Coronary artery (tissue), 2 donors: ENCODE data around the gene ZNF565.

Experiments used
- DNase-seq: peaks from one replicate; pipeline ENCODE4 v3.0.0-alpha.2; 2017; ENCODE audit warnings: low spot score
- H3K27ac ChIP-seq, 2 donors: fragments of 200-600 bp; sonication (generic); one replicate each; pipeline ENCODE4 v1.5.1; 2016 to 2019
- H3K4me3 ChIP-seq: fragments of 200-600 bp; sonication (generic); 2 replicates; pipeline ENCODE4 v1.5.1; 2016; ENCODE audit warnings: mild to moderate bottlenecking, moderate library complexity
- CTCF ChIP-seq: fragments of 200-600 bp; sonication (generic); IDR thresholded peaks from one replicate; pipeline ENCODE4 v1.5.1; 2019; ENCODE audit warnings: antibody characterized with exemption

ZNF565 gene

DNA sequence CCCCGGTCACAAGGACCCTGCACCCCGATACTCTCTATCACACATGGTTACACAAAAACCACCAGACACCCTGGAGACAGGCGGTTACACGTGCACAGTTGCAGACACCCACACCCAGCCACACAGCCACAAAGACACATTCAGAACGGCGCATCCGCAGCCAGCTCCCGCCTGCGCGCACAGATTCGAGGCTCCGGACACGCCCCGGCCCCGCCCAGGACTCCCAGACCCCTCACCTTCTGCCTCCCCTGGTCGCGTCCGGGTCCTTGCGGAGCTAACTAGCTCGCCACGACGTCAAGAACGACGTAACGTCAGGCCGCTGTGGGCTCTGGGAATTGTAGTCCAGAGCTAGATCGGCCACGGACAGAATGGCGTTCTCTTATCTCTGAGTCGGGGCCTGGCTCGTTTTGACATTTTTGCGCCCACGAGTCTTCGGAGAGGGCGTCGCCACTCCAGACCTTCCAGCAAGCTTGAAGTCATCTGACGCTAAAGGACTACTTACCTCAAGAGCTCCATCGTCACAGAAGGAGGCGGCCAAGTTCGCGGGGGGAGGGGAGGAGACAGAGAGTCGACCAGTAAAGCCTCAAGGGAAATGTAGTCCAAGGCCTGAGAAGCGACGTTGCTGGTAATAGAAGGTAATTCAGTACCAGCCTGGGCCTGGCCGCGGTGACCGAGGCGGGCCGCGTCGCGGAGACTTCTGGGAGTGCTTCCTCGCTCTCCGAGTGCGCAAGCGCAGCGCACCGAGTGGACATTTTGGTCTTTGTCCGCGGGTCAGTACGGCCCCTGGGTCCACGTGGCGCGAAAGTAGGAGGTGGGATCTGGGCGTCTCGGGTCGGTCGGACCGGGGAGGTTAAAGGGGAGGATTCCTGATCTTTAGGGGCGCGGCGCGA is at the start of gene ZNF565, which contains the start of gene ZNF146:
Gene ZNF565, minus strand, starts transcription at position 280 of the 890 bp plus-strand sequence. CDS start 12,680 bp downstream, outside the sequence.
Gene ZNF146, plus strand, starts transcription at position 721 of the 890 bp plus-strand sequence. CDS start 21,335 bp downstream, outside the sequence.
- Histone ChIP-seq H3K4me3 (peak within 1 kb of the TSS; percentile 90), H3K27ac (peak within 1 kb of the TSS; percentile 96 to 97)
- TF ChIP-seq CTCF, result no peak
- DNase-seq, result peak; percentile 99

- no peak for DNase-seq
- Histone ChIP-seq H3K27ac (no peak overlapping the region), H3K4me3 (no peak overlapping the region)
- no peak for TF ChIP-seq CTCF
Observed at GRCh38 chr19:36259211-36259610, 44.7 kb upstream of the ZNF565 start.

GRCh38 chr19:36258028-36258875 is 43.8 kb upstream of the ZNF565 start:
- TF ChIP-seq CTCF, result no peak
- Histone ChIP-seq H3K4me3 (peak overlapping the region; percentile 72), H3K27ac (no peak overlapping the region)
- DNase-seq, result no peak

DNA sequence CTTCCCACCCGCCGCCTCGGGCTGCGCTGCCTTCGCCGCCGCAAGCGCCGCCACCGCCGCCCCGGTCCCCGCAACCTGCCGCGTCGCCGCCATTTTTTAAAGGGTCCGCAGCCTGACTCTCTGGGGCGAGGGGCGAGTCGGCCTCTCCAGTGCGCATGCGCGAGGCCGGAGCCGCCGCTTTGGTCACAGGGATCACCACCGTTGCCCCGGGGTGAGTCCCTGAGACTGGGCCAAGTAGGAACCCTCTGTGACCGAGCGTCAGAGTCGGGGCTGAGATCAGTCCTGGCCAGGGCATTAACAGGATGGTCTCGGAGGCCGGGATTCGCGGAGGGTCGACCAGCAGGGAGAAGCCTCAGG is 43.0 kb upstream of the ZNF565 start:
- Histone ChIP-seq H3K27ac (no peak overlapping the region), H3K4me3 (peak overlapping the region; percentile 72)
- no peak for DNase-seq
- no peak for TF ChIP-seq CTCF

GRCh38 chr19:36256853-36257519 is 42.5 kb upstream of the ZNF565 start:
- no peak for TF ChIP-seq CTCF
- peak overlapping the region; percentile 72 for H3K4me3 ChIP-seq
- H3K27ac ChIP-seq, result no peak overlapping the region
- no peak for DNase-seq

DNA sequence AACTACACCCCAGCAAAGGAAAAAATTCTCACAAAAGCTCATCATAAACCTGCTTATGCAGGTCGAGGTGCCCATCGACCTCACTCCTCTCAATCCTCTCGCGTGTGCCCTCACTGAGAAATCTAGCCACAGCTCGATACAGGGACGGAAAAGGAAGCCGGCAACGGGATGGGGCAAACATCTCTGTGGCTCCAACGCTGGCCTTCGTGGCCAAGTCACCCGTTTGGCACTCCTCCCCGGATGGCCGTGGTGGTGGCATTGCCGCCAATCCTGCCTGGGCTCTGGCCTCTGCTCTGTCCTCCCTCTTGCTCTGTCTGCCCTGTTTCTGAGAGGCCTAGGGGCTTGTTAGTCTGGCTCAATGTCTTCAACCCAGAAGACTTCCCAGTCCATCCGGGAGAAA is 41.6 kb upstream of the ZNF565 start:
- TF ChIP-seq CTCF, result no peak
- DNase-seq, result no peak
- no peak overlapping the region for H3K27ac ChIP-seq
- H3K4me3 ChIP-seq, result no peak overlapping the region
